ENCODE measurements around the gene KIF5C. TPM values are rescaled to one million over a fixed set of nuclear protein-coding genes. Genes with fewer than 3 reads are reported as not detected.

KIF5C gene
- under 0.01 TPM in 2 replicates for total RNA-seq

DNA sequence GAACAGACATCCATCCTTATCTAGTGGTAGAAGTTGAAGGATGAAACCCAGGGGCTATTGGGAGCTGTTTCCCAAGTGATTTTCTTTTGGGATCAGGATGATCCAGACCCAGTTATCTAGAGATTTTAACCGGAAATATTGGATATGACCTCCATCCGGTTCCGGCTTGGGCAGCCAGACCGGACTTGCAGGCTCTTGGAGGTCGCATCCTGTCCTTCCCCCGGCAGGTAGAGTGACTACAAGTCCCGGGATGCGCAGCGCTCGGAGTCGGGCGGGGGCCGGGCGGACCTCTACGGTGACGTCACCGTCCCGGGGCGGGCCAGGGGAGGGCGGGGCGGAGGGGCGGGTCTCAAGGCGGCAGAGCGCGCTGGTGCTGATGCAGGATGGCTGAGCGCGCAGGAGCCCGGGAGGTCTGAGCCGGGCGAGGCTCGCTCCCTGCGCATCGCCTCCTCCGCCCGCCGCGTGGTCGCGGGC lies at the start of gene KIF5C:
Gene KIF5C (plus strand): TSS at position 360 of the 474 bp plus-strand sequence. CDS start 391 bp downstream, outside the sequence.

GRCh38 chr2:149038442-149039212 lies 163.6 kb downstream of the KIF5C start, which contains the start of gene LYPD6B:
LYPD6B (plus strand) TSS chr2:149038699; CDS start chr2:149130949, 92,250 bp downstream.

Other genes with a start within 250 kb of the KIF5C start
- gene EPC2, start 230.5 kb upstream of the KIF5C start, total RNA-seq: 15.7 and 24.3 TPM in 2 replicates
- 10.9 and 11.1 TPM in 2 replicates for gene LYPD6B, start 163.5 kb downstream of the KIF5C start, total RNA-seq

Measured in nasal cavity respiratory epithelium epithelial cell of viscerocranial mucosa (primary cell).